ENCODE measurements around the gene MTHFD1L.
"Not testable (repeated sequence)": the region's sequence is repeated elsewhere in the genome, so short reads cannot be mapped to it uniquely, and the experiment has no call there.

MTHFD1L gene

GRCh38 chr6:151021896-151022295 is 156.4 kb downstream of the MTHFD1L start:
- DNase-seq, result no peak

GRCh38 chr6:151022492-151022891 is 157.0 kb downstream of the MTHFD1L start:
- no peak for DNase-seq

GRCh38 chr6:151023342-151023741 is 157.8 kb downstream of the MTHFD1L start:
- DNase-seq, result no peak

GRCh38 chr6:151024597-151024996 is 159.1 kb downstream of the MTHFD1L start:
- no peak for DNase-seq

GRCh38 chr6:151025076-151025475 is 159.6 kb downstream of the MTHFD1L start:
- no peak for DNase-seq

- no peak for DNase-seq
Measured at GRCh38 chr6:151026041-151026663, 160.7 kb downstream of the MTHFD1L start.

- DNase-seq, result no peak
Measured at GRCh38 chr6:151027295-151027747, 161.8 kb downstream of the MTHFD1L start.

GRCh38 chr6:151027936-151028838 is 162.7 kb downstream of the MTHFD1L start:
- DNase-seq, result no peak

- no peak for DNase-seq
Measured at GRCh38 chr6:151029970-151030369, 164.5 kb downstream of the MTHFD1L start.

- DNase-seq, result no peak
Measured at GRCh38 chr6:151032034-151032433, 166.5 kb downstream of the MTHFD1L start.

- DNase-seq, result no peak
Measured at GRCh38 chr6:151034825-151035781, 169.6 kb downstream of the MTHFD1L start.

- DNase-seq, result not testable (repeated sequence)
Measured at GRCh38 chr6:151036211-151036721, 170.8 kb downstream of the MTHFD1L start.

GRCh38 chr6:151036869-151037680 is 171.6 kb downstream of the MTHFD1L start:
- DNase-seq, result no peak

- DNase-seq, result no peak
Measured at GRCh38 chr6:151038616-151039015, 173.1 kb downstream of the MTHFD1L start.

GRCh38 chr6:151040888-151041521 is 175.5 kb downstream of the MTHFD1L start:
- not testable (repeated sequence) for DNase-seq

- no peak for DNase-seq
Measured at GRCh38 chr6:151041686-151042085, 176.2 kb downstream of the MTHFD1L start.

GRCh38 chr6:151042911-151043330 is 177.4 kb downstream of the MTHFD1L start:
- not testable (repeated sequence) for DNase-seq

GRCh38 chr6:151043944-151044343 is 178.4 kb downstream of the MTHFD1L start:
- no peak for DNase-seq

- DNase-seq, result no peak
Measured at GRCh38 chr6:151044465-151045441, 179.3 kb downstream of the MTHFD1L start.

Data from NCI-H1694 treated with DMSO at 0.1 percent for 48 hours (cell line).